ENCODE data around the gene TOR1B. TPM values are rescaled to one million over a fixed set of nuclear protein-coding genes. Genes with fewer than 3 reads are reported as not detected.

Gene TOR1B
- total RNA-seq, 1 donor from 2014 or later = 28.0 TPM

DNA sequence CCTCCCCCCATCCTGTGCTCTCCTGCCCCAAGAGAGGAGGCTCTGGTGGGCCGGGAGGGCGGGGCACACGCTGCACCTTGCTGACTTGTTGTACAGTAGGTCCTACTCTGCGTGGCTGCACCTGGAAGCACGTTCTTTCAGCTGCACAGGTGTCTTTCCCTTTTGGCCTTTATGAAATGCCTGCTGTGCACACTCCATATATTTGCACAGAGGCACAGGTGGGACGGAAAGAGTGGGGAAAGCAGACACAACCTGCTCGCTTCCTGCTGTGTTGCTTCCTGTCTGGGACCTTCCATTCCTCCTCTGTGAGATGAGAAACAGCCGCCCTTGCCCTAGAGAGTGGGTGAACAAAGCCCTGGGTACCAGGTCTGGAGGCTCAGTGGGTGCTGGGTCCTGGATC is 37.0 kb downstream of the TOR1B start:
- intact Hi-C loops (cut with micrococcal nuclease) = no loop called here

DNA sequence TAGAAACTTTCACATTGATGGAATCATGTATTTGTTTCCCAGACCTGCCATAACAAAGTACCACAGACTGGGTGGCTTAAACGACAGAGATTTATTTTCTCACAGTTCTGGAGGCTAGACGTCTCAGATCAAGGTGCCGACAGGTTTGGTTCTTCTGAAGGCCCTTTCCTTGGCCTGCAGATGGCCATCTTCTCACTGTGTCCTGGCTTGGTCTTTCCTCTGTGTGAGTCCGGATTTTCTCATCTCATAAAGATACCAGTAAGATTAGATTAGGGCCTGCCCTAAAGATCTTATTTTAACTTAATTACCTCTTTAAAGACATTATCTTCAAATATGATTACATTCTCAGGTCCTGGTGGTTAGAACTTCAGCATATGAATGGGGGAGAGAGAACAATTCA is 38.1 kb downstream of the TOR1B start:
- intact Hi-C loops (cut with micrococcal nuclease) = no loop called here

DNA sequence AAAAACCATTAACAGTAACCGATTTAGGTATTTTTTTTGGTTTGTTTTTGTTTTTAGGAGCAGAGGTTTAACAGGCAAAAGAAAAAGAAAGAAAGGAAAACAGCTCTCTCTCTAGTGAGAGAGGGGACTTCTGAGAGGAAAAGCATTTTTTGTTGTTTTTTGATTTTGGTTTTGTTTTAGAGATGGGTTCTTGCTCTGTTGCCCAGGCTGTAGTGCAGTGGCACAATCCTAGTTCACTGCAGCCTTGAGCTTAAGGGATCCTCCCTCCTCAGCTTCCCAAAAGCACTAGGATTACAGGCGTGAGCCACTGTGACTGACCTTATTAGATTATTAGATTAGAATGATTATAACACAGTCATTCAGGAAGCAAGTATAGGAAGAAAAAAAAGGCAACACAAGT is 42.4 kb downstream of the TOR1B start:
- intact Hi-C loops (cut with micrococcal nuclease) = loop anchor here (1.0 kb wide), 1 partner anchor 10 kb away; the partner anchor contains the start of genes C9orf78 and USP20

DNA sequence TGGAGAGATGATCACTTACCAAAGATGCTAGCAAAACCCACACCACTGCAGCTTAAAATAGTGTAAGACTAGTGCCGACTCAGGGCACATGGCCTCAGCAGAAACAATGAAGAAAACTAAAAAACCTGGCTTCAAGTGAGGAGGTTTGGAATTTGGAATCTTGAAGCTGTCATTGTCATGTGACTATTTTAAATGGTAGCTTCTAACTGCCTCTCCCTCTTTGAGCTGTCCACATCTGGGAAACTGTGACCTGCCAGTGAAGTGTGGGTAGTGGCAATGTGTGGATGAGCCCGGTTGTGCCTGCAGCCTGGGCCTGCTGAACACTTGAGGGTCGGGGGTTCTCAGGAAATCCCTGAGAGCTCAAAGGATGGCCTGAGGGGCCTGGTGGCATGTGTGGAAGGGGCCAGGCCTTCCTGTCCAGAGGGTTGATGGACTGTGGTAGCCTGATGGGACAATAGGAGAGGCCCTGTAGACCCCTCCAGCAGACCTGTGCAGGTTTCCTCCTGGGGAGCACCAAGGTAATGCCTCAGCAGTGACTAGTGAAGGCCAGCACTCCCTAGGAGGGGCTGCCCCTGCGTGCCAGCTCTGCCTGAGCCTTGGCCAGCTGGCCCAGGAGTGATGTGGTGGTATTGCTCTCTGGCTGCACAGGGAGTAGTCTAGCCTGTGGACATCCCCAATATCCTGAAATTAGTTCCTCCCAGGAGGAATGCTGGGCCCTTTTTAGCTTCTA is 45.9 kb downstream of the TOR1B start:
- intact Hi-C loops (cut with micrococcal nuclease) = no loop called here

DNA sequence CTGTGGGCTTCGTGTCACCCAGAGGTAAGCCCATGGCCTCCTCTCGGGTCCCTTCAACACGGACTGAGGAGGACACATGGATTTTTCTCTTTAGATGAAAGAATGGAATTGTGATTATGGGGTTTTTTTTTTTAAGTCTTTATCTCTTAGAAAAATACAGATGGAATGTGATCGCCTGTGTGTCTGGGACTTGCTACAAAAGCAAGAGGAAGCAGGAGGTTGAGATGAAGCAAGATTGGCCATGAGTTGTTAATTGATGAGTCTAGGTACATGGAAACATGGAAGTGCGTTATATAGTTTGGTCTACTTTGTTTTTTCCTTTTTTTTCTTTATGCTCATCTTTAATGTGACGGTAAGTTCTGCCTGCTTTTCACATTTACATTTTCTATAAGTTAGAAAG is 46.9 kb downstream of the TOR1B start:
- intact Hi-C loops (cut with micrococcal nuclease) = no loop called here

DNA sequence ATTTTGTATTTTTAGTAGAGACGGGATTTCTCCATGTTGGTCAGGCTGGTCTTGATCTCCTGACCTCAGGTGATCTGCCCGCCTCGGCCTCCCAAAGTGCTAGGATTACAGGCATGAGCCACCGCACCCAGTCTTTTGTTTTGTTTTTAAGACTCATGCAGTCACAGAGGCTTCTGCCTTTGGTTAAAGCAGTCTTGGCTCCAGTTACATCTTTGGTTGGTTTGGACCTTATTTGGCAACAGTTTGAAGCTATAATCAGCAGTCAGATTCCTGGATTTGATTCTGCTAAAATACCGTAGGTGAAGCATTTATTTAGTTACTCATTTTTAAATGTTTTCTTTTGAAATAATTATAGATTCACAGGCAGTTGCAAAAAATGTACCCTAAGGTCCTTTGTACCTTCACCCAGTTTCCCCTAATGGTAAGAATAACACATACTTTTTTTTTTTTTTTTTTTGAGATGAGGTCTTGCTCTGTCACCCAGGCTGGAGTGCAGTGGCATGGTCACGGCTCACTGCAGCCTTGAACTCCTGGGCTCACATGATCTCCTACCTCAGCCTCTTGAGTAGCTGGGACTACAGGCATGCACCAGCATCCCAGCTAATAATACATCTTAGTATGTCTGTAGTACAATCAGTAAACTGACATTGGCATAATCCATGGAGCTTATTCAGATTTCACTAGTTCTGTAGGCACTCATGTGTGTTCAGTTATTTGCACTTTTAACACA is 48.0 kb downstream of the TOR1B start:
- intact Hi-C loops (cut with micrococcal nuclease) = no loop called here

DNA sequence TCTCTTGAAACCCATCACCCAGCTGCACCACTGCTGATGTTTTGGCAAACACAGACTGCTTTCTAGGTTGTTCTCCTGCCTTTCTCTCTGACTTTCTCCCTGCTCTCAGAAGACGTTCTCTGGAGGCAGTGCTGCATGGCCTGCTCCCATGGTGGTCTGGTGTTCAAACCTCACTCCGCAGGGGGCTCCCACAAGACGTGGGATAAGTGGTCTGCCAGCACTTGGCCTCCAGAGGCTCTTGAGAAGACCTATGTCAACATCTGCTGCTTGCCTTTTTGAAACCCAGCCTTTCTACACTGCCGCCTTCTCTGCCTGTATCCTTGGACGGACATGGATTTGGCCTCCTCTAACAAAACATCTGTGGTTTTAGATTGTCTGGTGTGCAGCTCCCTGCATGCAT is 48.8 kb downstream of the TOR1B start:
- intact Hi-C loops (cut with micrococcal nuclease) = no loop called here

DNA sequence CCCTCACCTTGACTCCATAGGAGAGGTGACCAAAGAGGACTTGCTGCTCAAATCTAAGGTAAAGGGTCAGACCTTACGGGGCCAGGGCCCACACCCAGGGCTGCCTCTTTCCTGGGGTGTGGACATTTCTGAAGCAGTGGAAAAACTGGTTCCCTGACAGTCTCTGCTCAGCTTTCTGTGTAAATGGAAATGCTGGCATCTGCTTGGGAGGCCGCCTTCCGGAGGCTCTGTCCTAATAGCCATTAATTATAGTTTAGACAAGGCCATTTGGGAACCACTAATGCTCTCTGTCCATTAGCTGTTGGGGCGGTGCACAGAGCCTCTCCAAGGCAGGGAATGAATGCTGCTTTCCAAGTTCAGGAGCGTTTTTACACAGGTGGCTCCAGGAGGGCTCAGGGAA is 49.6 kb downstream of the TOR1B start:
- intact Hi-C loops (cut with micrococcal nuclease) = no loop called here

DNA sequence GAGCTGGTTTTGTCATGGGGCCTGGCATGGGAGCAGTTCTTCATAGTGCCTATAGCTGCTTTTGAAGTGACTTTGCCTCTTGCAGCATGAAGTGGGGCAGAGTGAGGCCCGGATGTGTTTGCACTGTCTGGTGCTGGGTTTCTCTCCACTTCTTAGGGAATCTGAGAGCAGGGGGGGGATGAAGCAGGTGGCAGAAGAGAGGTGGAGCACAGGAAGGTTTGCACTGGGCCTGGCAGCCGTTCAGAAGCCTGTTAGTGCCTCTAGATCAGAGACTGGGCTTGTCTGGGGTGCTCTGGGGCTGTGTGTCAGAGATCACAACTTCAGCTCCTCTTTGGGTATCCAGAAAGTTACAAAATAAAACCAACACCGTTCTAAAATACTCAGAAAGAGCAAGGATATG is 50.6 kb downstream of the TOR1B start:
- intact Hi-C loops (cut with micrococcal nuclease) = no loop called here

DNA sequence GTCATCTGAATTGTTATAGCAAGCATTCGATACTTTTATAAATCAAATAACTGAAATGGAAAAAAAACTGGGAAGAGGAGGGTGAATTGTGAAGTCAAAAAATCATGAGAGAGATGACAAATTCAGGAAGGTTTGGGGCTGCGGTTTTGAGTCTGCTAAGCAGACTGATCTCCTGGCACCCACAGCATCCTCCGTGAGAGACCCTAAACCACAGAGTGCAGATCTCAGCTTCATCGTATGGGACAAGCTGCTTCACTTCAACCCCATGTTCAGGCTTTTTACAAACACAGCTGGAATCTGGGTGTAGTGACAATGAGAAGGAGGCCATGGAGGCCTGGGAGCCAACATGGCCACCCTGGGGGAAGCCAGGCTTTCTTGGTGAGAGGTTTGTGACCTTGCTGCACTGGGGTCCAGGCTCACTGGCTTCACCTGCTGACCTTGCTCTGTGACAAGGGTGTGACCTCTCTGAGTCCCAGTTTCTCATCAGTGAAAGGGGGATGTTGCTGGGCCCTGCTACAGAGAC is 51.7 kb downstream of the TOR1B start:
- intact Hi-C loops (cut with micrococcal nuclease) = no loop called here

DNA sequence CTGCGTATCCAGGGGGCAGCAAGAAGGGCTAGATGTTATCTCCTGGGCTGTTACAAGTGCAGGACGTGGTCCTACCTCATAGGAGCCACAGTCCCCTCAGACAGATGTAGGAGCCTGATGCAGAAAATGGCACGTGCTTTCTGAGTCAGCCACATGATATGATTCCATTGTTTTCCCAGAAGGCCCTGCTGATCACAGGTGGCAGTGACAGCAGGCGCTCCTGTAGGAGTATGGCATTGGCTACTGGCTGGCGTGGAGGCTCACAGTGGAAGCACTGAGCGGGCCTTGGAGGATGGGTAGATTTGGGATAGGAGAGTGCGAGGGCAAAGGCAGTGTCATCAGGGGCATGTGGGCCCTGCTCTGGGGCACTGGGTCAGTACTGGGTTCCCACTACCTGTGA is 54.2 kb downstream of the TOR1B start:
- intact Hi-C loops (cut with micrococcal nuclease) = no loop called here

DNA sequence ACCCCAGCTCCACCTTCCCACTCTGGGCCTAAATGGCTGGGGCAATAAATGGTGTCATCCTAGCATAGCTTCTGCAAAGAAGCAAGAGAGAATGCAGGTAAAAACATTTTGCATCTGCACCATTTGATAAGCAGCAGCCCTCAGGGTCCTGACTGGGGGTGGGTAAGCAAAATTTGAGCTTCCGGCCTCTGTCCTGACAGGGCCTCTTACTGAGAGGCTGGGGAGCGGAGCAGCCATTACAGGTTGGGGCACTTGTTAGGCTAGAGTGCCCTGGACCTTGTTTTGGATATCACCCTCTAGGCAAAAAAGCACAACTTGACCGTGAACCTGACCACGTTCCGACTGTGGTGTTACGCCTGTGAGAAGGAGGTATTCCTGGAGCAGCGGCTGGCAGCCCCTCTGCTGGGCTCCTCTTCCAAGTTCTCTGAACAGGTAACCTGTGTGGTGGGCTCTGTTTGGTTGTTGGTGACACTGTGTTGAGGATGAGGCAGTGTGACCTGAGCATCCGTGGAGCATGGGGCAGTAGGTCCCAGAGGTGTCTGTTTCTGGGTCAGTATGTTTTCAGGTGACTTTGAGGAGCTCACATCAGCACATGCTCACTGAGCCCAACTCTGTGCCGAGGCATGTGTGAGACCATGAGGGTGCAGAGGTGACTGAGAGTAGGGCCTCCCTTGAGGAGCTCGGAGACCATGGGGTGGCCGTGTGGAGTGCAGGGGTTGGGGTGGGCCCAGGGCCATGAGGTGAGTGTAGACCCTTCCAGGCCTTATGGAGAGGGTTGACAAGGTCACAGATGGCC is 55.4 kb downstream of the TOR1B start:
- intact Hi-C loops (cut with micrococcal nuclease) = no loop called here

Other genes with a start within 250 kb of the TOR1B start
- not detected in 2 replicates for gene C9orf50, start 182.1 kb upstream of the TOR1B start, total RNA-seq
- 33.7 and 35.4 TPM in 2 replicates for gene NTMT1, start 177.0 kb upstream of the TOR1B start, total RNA-seq
- 27.9 and 28.1 TPM in 2 replicates for gene ASB6, start 161.0 kb upstream of the TOR1B start, total RNA-seq
- 1.5 and 1.6 TPM in 2 replicates for gene PRRX2, start 137.5 kb upstream of the TOR1B start, total RNA-seq
- gene PTGES, start 50.1 kb upstream of the TOR1B start, total RNA-seq = 0.12 TPM in 1 of 2 replicates, not detected in the other
- 59.7 and 63.5 TPM in 2 replicates for gene TOR1A, start 21.0 kb downstream of the TOR1B start, total RNA-seq
- gene C9orf78, start 32.1 kb downstream of the TOR1B start, total RNA-seq = 74.7 and 76.0 TPM in 2 replicates
- gene USP20, start 32.3 kb downstream of the TOR1B start, total RNA-seq = 107 and 108 TPM in 2 replicates
- 157 and 161 TPM in 2 replicates for gene FNBP1, start 240.0 kb downstream of the TOR1B start, total RNA-seq

Data from T-helper 1 cell treated with Interleukin-12 subunit alpha and Interleukin-12 subunit beta and Interleukin-4 antibody, amounts not matched to agents 30 ng/mL and 1 ng/mL, for 36 hours (primary cell).